Measurements from ENCODE around the gene ZNF638.

ZNF638 gene

DNA sequence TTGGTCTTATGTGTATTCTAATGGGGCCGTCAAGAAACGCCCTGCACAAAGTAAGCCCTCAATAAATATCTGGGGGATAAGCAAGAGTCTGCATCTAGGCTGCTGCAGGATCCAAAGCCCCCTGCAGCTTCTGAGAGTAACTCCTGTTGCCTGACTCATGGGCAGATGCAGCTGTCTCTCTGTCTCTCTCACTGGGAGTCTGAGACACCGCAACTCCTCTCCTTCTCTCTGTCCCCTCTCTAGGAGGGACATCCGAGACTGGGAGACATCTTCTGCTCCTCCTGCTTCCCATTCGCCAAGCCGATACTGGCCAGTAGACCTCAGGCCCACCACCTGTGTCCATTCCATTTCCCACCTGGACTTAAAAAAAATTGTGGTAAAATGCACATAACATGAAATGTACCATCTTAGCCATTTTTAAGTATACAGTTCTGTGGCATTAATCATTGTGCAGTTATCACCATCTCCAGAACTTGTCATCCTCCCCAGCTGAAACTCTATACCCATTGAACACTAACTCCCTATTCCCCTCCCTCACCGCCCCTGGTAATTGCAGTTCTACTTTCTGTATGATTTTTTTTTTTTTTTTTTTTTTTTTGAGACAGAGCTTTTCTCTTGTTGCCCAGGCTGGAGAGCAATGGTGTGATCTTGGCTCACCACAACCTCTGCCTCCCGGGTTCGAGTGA is 141.9 kb downstream of the ZNF638 start:
- no peak for DNase-seq

DNA sequence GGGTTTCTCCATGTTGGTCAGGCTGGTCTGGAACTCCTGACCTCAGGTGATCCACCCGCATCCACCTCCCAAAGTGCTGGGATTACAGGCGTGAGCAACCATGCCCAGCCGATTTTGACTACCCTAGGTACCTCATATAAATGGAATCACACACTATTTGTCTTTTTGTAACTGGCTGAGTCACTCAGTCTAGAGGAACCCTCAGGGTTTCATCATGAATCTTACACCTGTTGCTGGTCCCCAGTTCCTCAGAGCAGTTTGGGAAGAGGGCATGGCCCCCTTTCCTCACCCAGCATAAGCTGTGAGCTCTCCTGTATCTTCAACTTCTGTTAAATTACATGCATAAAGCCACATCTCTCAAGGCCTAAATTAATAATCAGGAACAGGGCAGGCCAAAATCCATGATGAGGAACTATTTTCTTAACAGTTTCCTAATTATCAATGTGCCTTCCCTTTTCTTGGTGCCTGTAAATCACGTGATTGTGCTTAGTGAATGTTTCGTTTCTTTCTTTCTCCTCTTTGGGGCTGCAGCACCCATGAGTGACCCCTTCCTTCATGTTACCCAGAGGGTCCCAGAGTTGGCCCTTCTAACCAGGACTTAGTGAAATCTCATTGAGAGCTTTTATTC is 142.6 kb downstream of the ZNF638 start:
- DNase-seq: no peak

- no peak for DNase-seq
Observed at GRCh38 chr2:71474744-71475397, 143.3 kb downstream of the ZNF638 start.

- no peak for DNase-seq
Observed at GRCh38 chr2:71476495-71476894, 144.9 kb downstream of the ZNF638 start.

- DNase-seq: no peak
Observed at GRCh38 chr2:71477231-71477691, 145.7 kb downstream of the ZNF638 start.

GRCh38 chr2:71478806-71479205 is 147.2 kb downstream of the ZNF638 start:
- DNase-seq: no peak

- DNase-seq: no peak
Observed at GRCh38 chr2:71479261-71479660, 147.7 kb downstream of the ZNF638 start.

GRCh38 chr2:71481111-71481510 is 149.5 kb downstream of the ZNF638 start:
- no peak for DNase-seq

DNA sequence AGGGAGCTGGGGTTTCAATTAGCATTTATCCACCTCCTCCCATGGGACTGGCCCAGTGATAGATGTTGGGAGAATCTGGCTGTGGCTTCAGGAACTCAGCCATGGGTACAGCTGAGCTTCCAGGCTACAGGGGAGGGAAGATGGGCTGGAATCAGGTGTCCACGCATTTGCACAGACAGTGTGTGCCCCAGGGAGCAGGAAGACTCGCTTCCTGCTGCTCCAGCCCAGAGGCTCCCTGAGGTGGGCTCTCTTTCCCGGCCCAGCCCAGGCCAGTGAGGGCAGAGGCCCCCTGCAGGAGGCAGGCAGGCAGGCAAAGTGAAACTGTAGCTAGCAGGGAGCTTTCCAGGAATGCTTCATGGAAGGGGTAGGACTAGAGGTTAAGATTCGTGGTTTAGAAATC is 150.5 kb downstream of the ZNF638 start:
- no peak for DNase-seq

- no peak for DNase-seq
Observed at GRCh38 chr2:71483246-71483645, 151.7 kb downstream of the ZNF638 start.

GRCh38 chr2:71484354-71484753 is 152.8 kb downstream of the ZNF638 start:
- DNase-seq: no peak
